Naive thymus-derived CD4-positive, alpha-beta T cell (primary cell): Measurements from ENCODE around the gene ERMAP. TPM values are rescaled to one million over a fixed set of nuclear protein-coding genes. Genes with fewer than 3 reads are reported as not detected.
A peak's percentile ranks its signal among the peaks of the same experiment; 100 is the strongest.

ENCODE experiments used
- ATAC-seq: fragments of 150-1000 bp; cut with Tn5 transposase; 2 replicates; pipeline ENCODE4 v1.10.0; 2021; ENCODE audit warnings: mild to moderate bottlenecking, moderate library complexity
- CTCF ChIA-PET: fragments of 350-600 bp; sonication (Branson Sonifier 250); formaldehyde crosslinking; loops from one replicate; lab custom pipeline; 2021; ENCODE audit warnings: antibody characterized with exemption; lab: Charles Lee
- POLR2A ChIA-PET: fragments of 350-600 bp; sonication (Branson Sonifier 250); formaldehyde crosslinking; loops from one replicate; lab custom pipeline; 2021; ENCODE audit warnings: antibody characterized with exemption, inconsistent platforms; lab: Charles Lee
- DNase-seq, 9 donors: peaks; one replicate each; pipeline versions ENCODE4 v3.0.0 to v3.0.0-alpha.2; 2020 to 2022; ENCODE audit warnings: mixed read lengths in 1 of 9
- H3K27ac ChIP-seq: one replicate; pipeline ENCODE4 v1.7.0; 2013; ENCODE audit warnings: mild to moderate bottlenecking, low read depth, low read length, moderate library complexity
- H3K27me3 ChIP-seq, 2 donors: one replicate each; pipeline ENCODE4 v1.7.0; 2013; ENCODE audit warnings: low read length in 2 of 2, mild to moderate bottlenecking in 2 of 2, moderate library complexity in 2 of 2; ENCODE audit not compliant: control insufficient read depth in 2 of 2, insufficient read depth in 2 of 2
- H3K36me3 ChIP-seq, 3 experiments: 1 replicate in 2 of 3; 2 replicates in 1 of 3; pipeline ENCODE4 v1.7.0; 2013; ENCODE audit warnings: low read length in 3 of 3, mild to moderate bottlenecking in 3 of 3, moderate library complexity in 1 of 3; ENCODE audit not compliant: insufficient read depth in 3 of 3, control insufficient read depth in 2 of 3
- H3K4me1 ChIP-seq, 2 donors: one replicate each; pipeline ENCODE4 v1.7.0; 2013; ENCODE audit warnings: low read length in 2 of 2, mild to moderate bottlenecking in 2 of 2, moderate library complexity in 1 of 2; ENCODE audit not compliant: control insufficient read depth in 2 of 2, insufficient read depth in 2 of 2
- H3K4me3 ChIP-seq: 2 replicates; pipeline ENCODE4 v1.7.0; 2013; ENCODE audit warnings: mild to moderate bottlenecking, low read length
- H3K9me3 ChIP-seq, 3 experiments: 1 replicate in 2 of 3; 2 replicates in 1 of 3; pipeline ENCODE4 v1.7.0; 2013; ENCODE audit warnings: low read length in 3 of 3; ENCODE audit not compliant: control insufficient read depth in 2 of 3
- H3K27ac Mint-ChIP-seq, 9 donors: one replicate each; pipeline ENCODE4 v1.8.0; 2020 to 2022; ENCODE audit warnings: mixed read lengths in 9 of 9, mild to moderate bottlenecking in 8 of 9, moderate library complexity in 5 of 9, inconsistent platforms in 2 of 9
- H3K27me3 Mint-ChIP-seq, 5 donors: one replicate each; pipeline ENCODE4 v1.8.0; 2021 to 2022; ENCODE audit warnings: mixed read lengths in 5 of 5, mild to moderate bottlenecking in 1 of 5
- H3K36me3 Mint-ChIP-seq, 5 donors: one replicate each; pipeline ENCODE4 v1.8.0; 2020 to 2022; ENCODE audit warnings: mixed read lengths in 5 of 5, mild to moderate bottlenecking in 3 of 5, inconsistent platforms in 1 of 5
- H3K4me1 Mint-ChIP-seq, 7 donors: one replicate each; pipeline ENCODE4 v1.8.0; 2020 to 2022; ENCODE audit warnings: mixed read lengths in 7 of 7, mild to moderate bottlenecking in 3 of 7, inconsistent platforms in 1 of 7
- H3K4me3 Mint-ChIP-seq, 10 donors: one replicate each; pipeline ENCODE4 v1.8.0; 2020 to 2022; ENCODE audit warnings: mild to moderate bottlenecking in 10 of 10, mixed read lengths in 10 of 10, moderate library complexity in 6 of 10, inconsistent platforms in 2 of 10
- H3K9me3 Mint-ChIP-seq, 11 donors: one replicate each; pipeline ENCODE4 v1.8.0; 2020 to 2022; ENCODE audit warnings: mixed read lengths in 11 of 11, mild to moderate bottlenecking in 4 of 11, inconsistent platforms in 1 of 11, moderate library complexity in 1 of 11
- intact Hi-C, 2 donors: fragments of 100-400 bp; cut with micrococcal nuclease; formaldehyde crosslinking; loops; one replicate each; pipeline ENCODE4 v1.15.1; 2023
- polyA plus RNA-seq, 2 donors: library from polyadenylated mRNA; unstranded; fragments of 300-500 nt; fragmentation: Illumina TruSeq; gene quantifications; one replicate each; pipeline ENCODE4 v1.2.3, GENCODE V29; 2021
- total RNA-seq, 6 experiments: library from RNA in 5 of 6; stranded (reverse) in 5 of 6; gene quantifications; 1 replicate in 5 of 6; 2 replicates in 1 of 6; pipeline ENCODE4 v1.2.3 and lab custom pipeline; 2021 to 2026

The ERMAP gene
- total and polyA plus RNA-seq, 7 experiments from 2014 or later = 1.9 to 10.3 (median 6.2) TPM

GRCh38 chr1:42834803-42835202 lies 17.9 kb downstream of the ERMAP start:
- CTCF ChIA-PET = no interaction called here
- Histone ChIP-seq H3K9me3 (no peaks in the 10 kb centered on the region), H3K4me1 (no peaks in the 10 kb centered on the region), H3K36me3 (no peaks in the 10 kb centered on the region), H3K27ac (no peak overlapping the region), H3K27me3 (no peaks in the 10 kb centered on the region), H3K4me3 (no peak overlapping the region)
- Mint-ChIP-seq H3K27ac (no peak overlapping the region), H3K4me1 (no peaks in the 10 kb centered on the region), H3K9me3 (no peaks in the 10 kb centered on the region), H3K4me3 (no peak overlapping the region), H3K27me3 (no peaks in the 10 kb centered on the region), H3K36me3 (peaks cover 0 to 23% (median 7%) of the 10 kb centered on the region in 5 donors)
- POLR2A ChIA-PET = interaction anchor here (0.7 kb wide), 1 partner anchor 240 kb away, joined by 3 read pairs; no protein-coding TSS in a partner anchor
- ATAC-seq (no peak), DNase-seq (no peak)
- intact Hi-C loops = no loop called here

GRCh38 chr1:42835422-42835821 lies 18.5 kb downstream of the ERMAP start:
- ATAC-seq (no peak), DNase-seq (no peak)
- H3K27ac ChIP-seq = no peak overlapping the region
- intact Hi-C loops = no loop called here
- ChIA-PET POLR2A (interaction anchor here (0.7 kb wide), 1 partner anchor 239 kb away, joined by 3 read pairs; no protein-coding TSS in a partner anchor), CTCF (interaction anchor here (1.2 kb wide), 1 partner anchor 238 kb away, joined by 3 read pairs; no protein-coding TSS in a partner anchor)
- no peaks in the 10 kb centered on the region for H3K27me3 Mint-ChIP-seq
- H3K4me1 ChIP-seq = no peaks in the 10 kb centered on the region
- H3K36me3 ChIP-seq = no peaks in the 10 kb centered on the region
- no peak overlapping the region for H3K4me3 Mint-ChIP-seq
- no peaks in the 10 kb centered on the region for H3K4me1 Mint-ChIP-seq
- no peak overlapping the region for H3K4me3 ChIP-seq
- H3K9me3 Mint-ChIP-seq = no peaks in the 10 kb centered on the region
- H3K27me3 ChIP-seq = no peaks in the 10 kb centered on the region
- H3K36me3 Mint-ChIP-seq = peaks cover 0 to 17% (median 4%) of the 10 kb centered on the region in 5 donors
- no peak overlapping the region for H3K27ac Mint-ChIP-seq
- H3K9me3 ChIP-seq = no peaks in the 10 kb centered on the region

GRCh38 chr1:42837709-42838108 lies 20.8 kb downstream of the ERMAP start:
- Mint-ChIP-seq H3K4me3 (no peak overlapping the region), H3K27me3 (no peaks in the 10 kb centered on the region), H3K27ac (no peak overlapping the region), H3K4me1 (no peaks in the 10 kb centered on the region), H3K36me3 (peaks cover 0 to 18% (median 6%) of the 10 kb centered on the region in 5 donors), H3K9me3 (no peaks in the 10 kb centered on the region)
- POLR2A ChIA-PET = no interaction called here
- Histone ChIP-seq H3K27ac (no peak overlapping the region), H3K4me3 (no peak overlapping the region), H3K9me3 (no peaks in the 10 kb centered on the region), H3K4me1 (no peaks in the 10 kb centered on the region), H3K27me3 (no peaks in the 10 kb centered on the region), H3K36me3 (no peaks in the 10 kb centered on the region)
- ATAC-seq (no peak), DNase-seq (no peak)
- intact Hi-C loops = no loop called here
- CTCF ChIA-PET = no interaction called here

- CTCF ChIA-PET = no interaction called here
- no peak overlapping the region for H3K4me3 Mint-ChIP-seq
These were observed 21.7 kb downstream of the ERMAP start for GRCh38 chr1:42838482-42839190.

GRCh38 chr1:42841010-42841409 lies 24.1 kb downstream of the ERMAP start:
- ChIA-PET POLR2A (no interaction called here), CTCF (no interaction called here)
- H3K4me1 Mint-ChIP-seq = peaks cover 0 to 5% (median 3%) of the 10 kb centered on the region in 7 donors
- peaks cover 4 to 5% of the 10 kb centered on the region in 2 donors for H3K4me1 ChIP-seq
- no peak overlapping the region for H3K27ac ChIP-seq
- H3K27me3 Mint-ChIP-seq = no peaks in the 10 kb centered on the region
- H3K4me3 ChIP-seq = no peak overlapping the region
- no peaks in the 10 kb centered on the region for H3K9me3 Mint-ChIP-seq
- H3K27ac Mint-ChIP-seq = no peak overlapping the region
- DNase-seq (no peak), ATAC-seq (no peak)
- intact Hi-C loops = loop anchor here (10.0 kb wide), 3 partner anchors 524 to 1134 kb away; partner anchors contain the start of genes ATP6V0B (in 1 of the 2), B4GALT2 (in 1 of the 2), DPH2 (in 1 of the 2) and ELOVL1 (in 1 of the 2)
- H3K36me3 ChIP-seq = no peaks in the 10 kb centered on the region
- no peaks in the 10 kb centered on the region for H3K9me3 ChIP-seq
- no peaks in the 10 kb centered on the region for H3K27me3 ChIP-seq
- peaks cover 3 to 29% (median 12%) of the 10 kb centered on the region in 5 donors for H3K36me3 Mint-ChIP-seq
- no peak overlapping the region for H3K4me3 Mint-ChIP-seq

More at GRCh38 chr1:42838482-42839190, 21.7 kb downstream of the ERMAP start:
- POLR2A ChIA-PET = no interaction called here
- Histone ChIP-seq H3K9me3 (no peaks in the 10 kb centered on the region), H3K27ac (no peak overlapping the region), H3K4me3 (no peak overlapping the region), H3K4me1 (no peaks in the 10 kb centered on the region), H3K27me3 (no peaks in the 10 kb centered on the region), H3K36me3 (no peaks in the 10 kb centered on the region)
- ATAC-seq = peak; percentile 34
- Mint-ChIP-seq H3K27ac (no peak overlapping the region), H3K36me3 (peaks cover 3 to 28% (median 12%) of the 10 kb centered on the region in 5 donors), H3K9me3 (no peaks in the 10 kb centered on the region), H3K27me3 (no peaks in the 10 kb centered on the region), H3K4me1 (no peaks in the 10 kb centered on the region)
- intact Hi-C loops = no loop called here
- DNase-seq = no peak

- peaks cover 0 to 2% (median 0%) of the 10 kb centered on the region in 3 experiments for H3K36me3 ChIP-seq
- intact Hi-C loops = loop anchor here (10.0 kb wide), 3 partner anchors 523 to 1133 kb away; partner anchors contain the start of genes ATP6V0B (in 1 of the 2), B4GALT2 (in 1 of the 2), DPH2 (in 1 of the 2) and ELOVL1 (in 1 of the 2)
- DNase-seq = no peak
- Mint-ChIP-seq H3K27ac (no peak overlapping the region), H3K4me1 (peaks cover 0 to 7% (median 6%) of the 10 kb centered on the region in 7 donors), H3K27me3 (no peaks in the 10 kb centered on the region), H3K4me3 (no peak overlapping the region), H3K36me3 (peaks cover 3 to 26% (median 12%) of the 10 kb centered on the region in 5 donors), H3K9me3 (no peaks in the 10 kb centered on the region)
- ATAC-seq = no peak
- peaks cover 5 to 6% of the 10 kb centered on the region in 2 donors for H3K4me1 ChIP-seq
- no peak overlapping the region for H3K4me3 ChIP-seq
- H3K9me3 ChIP-seq = no peaks in the 10 kb centered on the region
- ChIA-PET CTCF (no interaction called here), POLR2A (no interaction called here)
- H3K27ac ChIP-seq = no peak overlapping the region
- no peaks in the 10 kb centered on the region for H3K27me3 ChIP-seq
These were observed 24.7 kb downstream of the ERMAP start for GRCh38 chr1:42841440-42842147.
